Mesenchymal stem cell (in vitro differentiated cells and primary cell): ENCODE measurements around the gene TNFRSF6B.

Experiments
- DNase-seq: peaks from one replicate; pipeline ENCODE4 v3.0.0-alpha.2; 2013
- H2AFZ ChIP-seq: one replicate; pipeline ENCODE4 v1.6.1; 2013; ENCODE audit warnings: low read depth, mild to moderate bottlenecking, control low read depth, inconsistent platforms, low read length, moderate library complexity
- H2AK5ac ChIP-seq: 2 replicates; pipeline ENCODE4 v1.6.1; 2013; ENCODE audit warnings: low read length, moderate library complexity, mild to moderate bottlenecking, inconsistent platforms; ENCODE audit not compliant: severe bottlenecking
- H2BK120ac ChIP-seq: one replicate; pipeline ENCODE4 v1.6.1; 2013; ENCODE audit warnings: low read depth, mild to moderate bottlenecking, inconsistent platforms, low read length, moderate library complexity
- H2BK12ac ChIP-seq, 2 experiments: one replicate each; pipeline ENCODE4 v1.6.1; 2013; ENCODE audit warnings: inconsistent platforms in 2 of 2, low read length in 2 of 2, mild to moderate bottlenecking in 2 of 2, moderate library complexity in 2 of 2, control low read depth in 1 of 2
- H2BK15ac ChIP-seq: one replicate; pipeline ENCODE4 v1.6.1; 2013; ENCODE audit warnings: mild to moderate bottlenecking, low read depth, inconsistent platforms; ENCODE audit not compliant: poor library complexity, severe bottlenecking
- H2BK5ac ChIP-seq: 2 replicates; pipeline ENCODE4 v1.6.1; 2013; ENCODE audit warnings: low read depth, mild to moderate bottlenecking, low read length, control low read depth, inconsistent platforms; ENCODE audit not compliant: poor library complexity, severe bottlenecking
- H3K14ac ChIP-seq, 2 experiments: one replicate each; pipeline ENCODE4 v1.6.1; 2013; ENCODE audit warnings: inconsistent platforms in 2 of 2, low read length in 2 of 2, control low read depth in 1 of 2, mild to moderate bottlenecking in 1 of 2, moderate library complexity in 1 of 2
- H3K18ac ChIP-seq, 2 experiments: one replicate each; pipeline ENCODE4 v1.6.1; 2013; ENCODE audit warnings: inconsistent platforms in 2 of 2, low read length in 2 of 2, control low read depth in 1 of 2, low read depth in 1 of 2, mild to moderate bottlenecking in 1 of 2
- H3K23ac ChIP-seq, 2 experiments: one replicate each; pipeline ENCODE4 v1.6.1; 2013; ENCODE audit warnings: inconsistent platforms in 2 of 2, low read length in 2 of 2, mild to moderate bottlenecking in 2 of 2, moderate library complexity in 2 of 2, control low read depth in 1 of 2
- H3K27ac ChIP-seq: 2 replicates; pipeline ENCODE4 v1.5.1; 2013; ENCODE audit warnings: mild to moderate bottlenecking, moderate library complexity, low read length, control low read depth, inconsistent platforms; ENCODE audit not compliant: poor library complexity, severe bottlenecking
- H3K27me3 ChIP-seq, 2 experiments: 2 replicates each; pipeline versions ENCODE4 v1.6.1 to v1.7.0; 2013; ENCODE audit warnings: low read length in 2 of 2, mild to moderate bottlenecking in 2 of 2, moderate library complexity in 2 of 2, control low read depth in 1 of 2, inconsistent platforms in 1 of 2; ENCODE audit not compliant: control insufficient read depth in 1 of 2, insufficient read depth in 1 of 2
- H3K36me3 ChIP-seq, 2 experiments: 2 replicates each; pipeline versions ENCODE4 v1.6.1 to v1.7.0; 2013; ENCODE audit warnings: low read length in 2 of 2, control low read depth in 1 of 2, inconsistent platforms in 1 of 2, low read depth in 1 of 2, mild to moderate bottlenecking in 1 of 2; ENCODE audit not compliant: insufficient read depth in 2 of 2, control insufficient read depth in 1 of 2
- H3K4ac ChIP-seq, 2 experiments: one replicate each; pipeline ENCODE4 v1.6.1; 2013; ENCODE audit warnings: inconsistent platforms in 2 of 2, low read length in 2 of 2, mild to moderate bottlenecking in 2 of 2, moderate library complexity in 2 of 2, control low read depth in 1 of 2, low read depth in 1 of 2
- H3K4me1 ChIP-seq: 2 replicates; pipeline ENCODE4 v1.6.1; 2013; ENCODE audit warnings: low read depth, low read length, control low read depth; ENCODE audit not compliant: control insufficient read depth, insufficient read depth
- H3K4me2 ChIP-seq: 2 replicates; pipeline ENCODE4 v1.6.1; 2013; ENCODE audit warnings: low read length, mild to moderate bottlenecking, inconsistent platforms; ENCODE audit not compliant: poor library complexity, severe bottlenecking
- H3K4me3 ChIP-seq, 2 experiments: 2 replicates each; pipeline versions ENCODE4 v1.5.1 to v1.7.0; 2013; ENCODE audit warnings: low read length in 2 of 2, mild to moderate bottlenecking in 2 of 2, control low read depth in 1 of 2, low read depth in 1 of 2; ENCODE audit not compliant: insufficient read depth in 1 of 2
- H3K79me1 ChIP-seq: replicated peaks from 2 replicates; pipeline ENCODE4 v1.6.1; 2013; ENCODE audit warnings: mild to moderate bottlenecking, control low read depth, low read length, inconsistent platforms; ENCODE audit not compliant: poor library complexity, severe bottlenecking
- H3K9ac ChIP-seq: 2 replicates; pipeline ENCODE4 v1.7.0; 2013; ENCODE audit warnings: mild to moderate bottlenecking, low read length, moderate library complexity
- H3K9me3 ChIP-seq: 2 replicates; pipeline ENCODE4 v1.7.0; 2013; ENCODE audit warnings: mild to moderate bottlenecking, low read length; ENCODE audit not compliant: control insufficient read depth
- H4K8ac ChIP-seq: one replicate; pipeline ENCODE4 v1.6.1; 2013; ENCODE audit warnings: inconsistent platforms, mild to moderate bottlenecking, low read length, moderate library complexity
- H4K91ac ChIP-seq: one replicate; pipeline ENCODE4 v1.6.1; 2013; ENCODE audit warnings: mild to moderate bottlenecking, low read length, inconsistent platforms
- WGBS: methylation state at CpG from one replicate; pipeline ENCODE4 v1.1.7; 2013; ENCODE audit warnings: mixed read lengths; 5-methylcytosine and 5-hydroxymethylcytosine counted together

Gene TNFRSF6B

DNA sequence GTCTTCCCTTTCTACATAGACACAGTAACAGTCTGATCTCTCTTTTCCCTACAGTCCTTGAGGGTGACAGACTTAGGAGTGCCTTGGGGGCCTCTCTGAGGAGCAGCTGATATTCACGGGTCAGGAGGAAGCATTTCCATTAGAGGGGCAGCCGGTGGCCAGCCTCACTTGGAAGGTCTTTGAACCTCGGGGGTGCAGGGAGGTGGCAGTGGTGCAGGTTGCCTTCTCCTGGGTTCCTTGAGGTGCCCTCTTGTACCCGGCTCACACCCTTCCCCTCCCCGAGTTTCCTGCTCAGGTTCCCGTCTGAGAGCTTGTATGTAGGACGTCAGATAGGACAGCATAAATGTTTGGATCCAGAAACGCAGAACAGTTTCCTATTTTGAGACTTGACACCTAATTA lies 35.8 kb upstream of the TNFRSF6B start:
- no peak overlapping the region for H2BK15ac ChIP-seq
- no peak overlapping the region for H2AK5ac ChIP-seq
- H3K14ac ChIP-seq: no peak overlapping the region
- WGBS: 95% methylated on average over 8 of the region's 8 CpGs
- peaks cover 52% of the 10 kb centered on the region for H3K79me1 ChIP-seq
- no peak overlapping the region for H3K18ac ChIP-seq
- peaks cover 43 to 51% of the 10 kb centered on the region in 2 experiments for H3K36me3 ChIP-seq
- no peak overlapping the region for H2BK12ac ChIP-seq
- H3K27me3 ChIP-seq: no peaks in the 10 kb centered on the region
- H2AFZ ChIP-seq: no peak overlapping the region
- DNase-seq: no peak
- no peak overlapping the region for H3K9ac ChIP-seq
- no peak overlapping the region for H2BK5ac ChIP-seq
- H3K4me3 ChIP-seq: no peak overlapping the region
- H2BK120ac ChIP-seq: no peak overlapping the region
- no peak overlapping the region for H3K4ac ChIP-seq
- H3K4me1 ChIP-seq: peaks cover 16% of the 10 kb centered on the region
- no peak overlapping the region for H4K91ac ChIP-seq
- H3K27ac ChIP-seq: no peak overlapping the region
- H3K9me3 ChIP-seq: no peaks in the 10 kb centered on the region
- H3K4me2 ChIP-seq: no peak overlapping the region
- H3K23ac ChIP-seq: no peak overlapping the region
- H4K8ac ChIP-seq: no peak overlapping the region

DNA sequence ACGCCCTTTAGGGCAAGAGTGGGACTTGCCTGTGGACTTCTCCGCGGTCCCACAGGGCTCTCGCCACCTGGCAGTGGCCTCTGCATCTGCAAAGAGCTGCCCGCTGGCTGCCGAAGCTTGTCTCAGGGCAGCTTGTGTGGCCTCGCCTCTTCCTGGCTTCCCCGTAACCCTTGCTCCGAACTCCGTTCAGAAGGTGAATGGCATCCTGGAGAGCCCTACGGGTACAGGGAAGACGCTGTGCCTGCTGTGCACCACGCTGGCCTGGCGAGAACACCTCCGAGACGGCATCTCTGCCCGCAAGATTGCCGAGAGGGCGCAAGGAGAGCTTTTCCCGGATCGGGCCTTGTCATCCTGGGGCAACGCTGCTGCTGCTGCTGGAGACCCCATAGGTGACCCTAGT lies 35.3 kb upstream of the TNFRSF6B start:
- H3K4me2 ChIP-seq: no peak overlapping the region
- no peaks in the 10 kb centered on the region for H3K9me3 ChIP-seq
- peaks cover 16% of the 10 kb centered on the region for H3K4me1 ChIP-seq
- no peak overlapping the region for H3K4me3 ChIP-seq
- H3K79me1 ChIP-seq: peaks cover 56% of the 10 kb centered on the region
- no peak overlapping the region for H4K8ac ChIP-seq
- H3K27me3 ChIP-seq: no peaks in the 10 kb centered on the region
- H2BK12ac ChIP-seq: no peak overlapping the region
- H3K14ac ChIP-seq: no peak overlapping the region
- no peak overlapping the region for H2BK5ac ChIP-seq
- H2BK120ac ChIP-seq: no peak overlapping the region
- WGBS: 97% methylated on average over 22 of the region's 22 CpGs
- no peak overlapping the region for H3K9ac ChIP-seq
- H2BK15ac ChIP-seq: no peak overlapping the region
- H3K18ac ChIP-seq: no peak overlapping the region
- no peak overlapping the region for H2AFZ ChIP-seq
- no peak overlapping the region for H3K27ac ChIP-seq
- no peak for DNase-seq
- H3K4ac ChIP-seq: no peak overlapping the region
- H2AK5ac ChIP-seq: no peak overlapping the region
- H3K36me3 ChIP-seq: peaks cover 48 to 56% of the 10 kb centered on the region in 2 experiments
- no peak overlapping the region for H4K91ac ChIP-seq
- no peak overlapping the region for H3K23ac ChIP-seq

DNA sequence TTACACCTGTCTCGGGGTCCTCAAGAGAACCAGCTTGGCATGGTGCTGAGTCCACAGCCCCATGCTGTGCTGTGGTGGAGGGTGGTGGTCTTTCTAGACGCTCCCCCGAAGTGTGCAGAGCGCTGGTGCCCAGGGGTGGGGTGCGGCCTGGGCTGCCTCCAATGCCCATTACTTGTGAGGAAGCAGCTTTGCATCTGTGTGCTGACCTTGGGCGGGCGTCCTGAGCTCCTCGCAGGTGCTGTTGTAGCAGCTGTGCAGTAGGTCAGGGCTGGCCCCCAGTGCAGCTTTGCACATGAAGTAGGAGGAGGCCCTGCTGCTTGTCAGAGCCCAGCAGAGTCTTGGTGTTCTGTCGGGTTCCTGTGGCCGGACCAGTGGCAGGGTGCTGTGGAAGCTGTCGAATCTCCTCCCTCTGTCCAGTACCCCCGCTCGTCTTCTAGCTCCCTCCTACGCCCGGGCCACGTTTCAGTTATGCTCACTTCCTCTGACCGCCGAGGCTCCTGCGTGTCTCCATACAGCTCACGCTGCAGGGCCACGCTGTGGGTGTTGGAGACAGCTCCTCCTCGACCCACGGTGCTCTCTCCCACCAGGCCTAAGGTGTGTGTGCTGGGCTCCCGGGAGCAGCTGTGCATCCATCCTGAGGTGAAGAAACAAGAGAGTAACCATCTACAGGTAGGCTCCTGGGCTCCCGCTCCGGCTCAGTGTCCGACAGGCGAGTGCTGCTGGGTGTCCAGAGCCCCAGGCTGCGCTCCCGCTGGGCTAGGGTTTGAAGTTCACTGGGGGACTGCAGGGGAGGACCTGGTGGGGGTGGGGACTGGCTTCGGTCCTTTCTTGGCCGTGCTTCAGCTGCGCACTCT lies 34.3 kb upstream of the TNFRSF6B start:
- no peak for DNase-seq
- no peak overlapping the region for H2AFZ ChIP-seq
- H3K9ac ChIP-seq: no peak overlapping the region
- no peak overlapping the region for H4K8ac ChIP-seq
- H3K36me3 ChIP-seq: peaks cover 55 to 65% of the 10 kb centered on the region in 2 experiments
- H2AK5ac ChIP-seq: no peak overlapping the region
- H3K4ac ChIP-seq: no peak overlapping the region
- no peak overlapping the region for H3K27ac ChIP-seq
- H4K91ac ChIP-seq: no peak overlapping the region
- no peak overlapping the region for H3K4me3 ChIP-seq
- H3K23ac ChIP-seq: no peak overlapping the region
- no peak overlapping the region for H2BK12ac ChIP-seq
- WGBS: 97% methylated on average over 31 of the region's 33 CpGs
- H2BK15ac ChIP-seq: no peak overlapping the region
- no peak overlapping the region for H3K18ac ChIP-seq
- no peak overlapping the region for H2BK5ac ChIP-seq
- H3K9me3 ChIP-seq: no peaks in the 10 kb centered on the region
- H3K27me3 ChIP-seq: no peaks in the 10 kb centered on the region
- no peak overlapping the region for H3K14ac ChIP-seq
- peaks cover 57% of the 10 kb centered on the region for H3K79me1 ChIP-seq
- no peak overlapping the region for H3K4me2 ChIP-seq
- no peak overlapping the region for H2BK120ac ChIP-seq
- H3K4me1 ChIP-seq: peaks cover 15% of the 10 kb centered on the region

DNA sequence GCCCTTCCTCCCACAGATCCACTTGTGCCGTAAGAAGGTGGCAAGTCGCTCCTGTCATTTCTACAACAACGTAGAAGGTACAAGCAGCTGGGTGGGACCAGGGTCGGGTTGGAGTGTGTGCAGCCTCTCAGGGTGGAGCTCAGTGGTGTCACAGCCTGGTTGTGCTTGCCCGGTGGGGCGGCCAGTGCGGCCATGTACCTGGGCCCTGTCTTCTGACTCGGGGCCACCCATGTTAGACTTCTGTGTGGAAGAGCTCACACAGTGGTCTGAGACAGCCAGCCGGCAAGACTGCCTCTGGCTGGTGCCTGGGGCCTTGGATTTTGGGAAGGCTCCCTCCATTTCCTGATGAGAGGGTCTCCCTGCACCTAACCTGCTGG lies 33.7 kb upstream of the TNFRSF6B start:
- Histone ChIP-seq H3K4me3 (no peak overlapping the region), H3K9me3 (no peaks in the 10 kb centered on the region), H4K91ac (no peak overlapping the region), H2BK5ac (no peak overlapping the region), H3K79me1 (peaks cover 60% of the 10 kb centered on the region), H3K9ac (no peak overlapping the region), H3K36me3 (peaks cover 61 to 71% of the 10 kb centered on the region in 2 experiments), H2AFZ (no peak overlapping the region), H3K4me1 (peaks cover 9% of the 10 kb centered on the region), H3K23ac (no peak overlapping the region), H2BK120ac (no peak overlapping the region), H3K14ac (no peak overlapping the region), H2BK15ac (no peak overlapping the region), H2AK5ac (no peak overlapping the region), H3K27me3 (no peaks in the 10 kb centered on the region), H3K4ac (no peak overlapping the region), H2BK12ac (no peak overlapping the region), H4K8ac (no peak overlapping the region), H3K27ac (no peak overlapping the region), H3K18ac (no peak overlapping the region), H3K4me2 (no peak overlapping the region)
- 93% methylated on average over 9 of the region's 9 CpGs for WGBS
- no peak for DNase-seq
